SU-DHL-6 (cell line): Measurements from ENCODE around the gene PHGDH.
"Not testable (repeated sequence)": the region's sequence is repeated elsewhere in the genome, so short reads cannot be mapped to it uniquely, and the experiment has no call there.

Experiments used
- H2AFZ ChIP-seq: fragments of 200-600 bp; sonication (generic); 2 replicates; pipeline ENCODE4 v1.6.1; 2014; ENCODE audit warnings: low read depth, mild to moderate bottlenecking, moderate library complexity, mixed read lengths, antibody characterized with exemption, low read length; ENCODE audit not compliant: severe bottlenecking
- H3F3A ChIP-seq: fragments of 200-600 bp; shearing (Covaris generic); 2 replicates; pipeline ENCODE4 v1.6.0; 2016; ENCODE audit warnings: antibody characterized with exemption, mild to moderate bottlenecking; ENCODE audit not compliant: insufficient read depth
- H3K27ac ChIP-seq: fragments of 200-600 bp; sonication (generic); 2 replicates; pipeline ENCODE4 v1.5.1; 2016; ENCODE audit warnings: low read depth, mild to moderate bottlenecking, low read length, moderate library complexity, mixed read lengths
- H3K27me3 ChIP-seq: fragments of 200-600 bp; sonication (generic), shearing (Covaris generic); 2 replicates; pipeline ENCODE4 v1.6.0; 2014; ENCODE audit warnings: mild to moderate bottlenecking, low read length
- H3K36me3 ChIP-seq: fragments of 200-600 bp; sonication (generic); 2 replicates; pipeline ENCODE4 v1.6.1; 2014; ENCODE audit warnings: mild to moderate bottlenecking, low read length, mixed read lengths
- H3K4me2 ChIP-seq: fragments of 300-600, 200-600 bp; shearing (Covaris generic), sonication (generic); 2 replicates; pipeline ENCODE4 v1.6.0; 2014; ENCODE audit warnings: low read length, low read depth, mild to moderate bottlenecking; ENCODE audit not compliant: poor library complexity, severe bottlenecking
- H3K4me3 ChIP-seq: fragments of 200-600 bp; sonication (generic); 2 replicates; pipeline ENCODE4 v1.5.1; 2014; ENCODE audit warnings: antibody characterized with exemption, low read length, mild to moderate bottlenecking, mixed read lengths; ENCODE audit not compliant: insufficient read depth, poor library complexity, severe bottlenecking
- H3K79me2 ChIP-seq: fragments of 200-600 bp; sonication (generic); 2 replicates; pipeline ENCODE4 v1.6.1; 2014; ENCODE audit warnings: mild to moderate bottlenecking, low read length, moderate library complexity; ENCODE audit not compliant: insufficient read depth
- H3K9ac ChIP-seq: fragments of 200-600 bp; sonication (generic); 2 replicates; pipeline ENCODE4 v1.7.0; 2014; ENCODE audit warnings: mild to moderate bottlenecking, low read length
- H3K9me2 ChIP-seq: fragments of 200-600 bp; sonication (generic); replicated peaks from 2 replicates; pipeline ENCODE4 v1.6.1; 2014; ENCODE audit warnings: low read length; ENCODE audit not compliant: insufficient read depth
- H3K9me3 ChIP-seq: fragments of 200-600 bp; sonication (generic); 2 replicates; pipeline ENCODE4 v1.6.1; 2014; ENCODE audit warnings: low read length, mixed read lengths; ENCODE audit not compliant: insufficient read depth
- H4K20me1 ChIP-seq: fragments of 200-600 bp; sonication (generic); 2 replicates; pipeline ENCODE4 v1.6.1; 2014; ENCODE audit warnings: low read depth, mild to moderate bottlenecking, antibody characterized with exemption, low read length, moderate library complexity, mixed read lengths
- CTCF ChIP-seq: fragments of 200-600 bp; sonication (generic); IDR thresholded peaks from one replicate; pipeline ENCODE4 v1.5.1; 2017; ENCODE audit warnings: antibody characterized with exemption, mild to moderate bottlenecking, low read length, moderate library complexity; ENCODE audit not compliant: insufficient read depth, poor library complexity, severe bottlenecking
- EZH2phosphoT487 ChIP-seq: fragments of 200-600 bp; sonication (generic), shearing (Covaris generic); conservative IDR thresholded peaks from 2 replicates; pipeline ENCODE4 v1.6.1; 2018; ENCODE audit warnings: mild to moderate bottlenecking, antibody characterized with exemption, low read length, moderate library complexity, mixed read lengths

Gene PHGDH

GRCh38 chr1:119783354-119784185 lies 71.8 kb downstream of the PHGDH start:
- Histone ChIP-seq H3K4me3 (no peak overlapping the region), H4K20me1 (no peaks in the 10 kb centered on the region), H3F3A (no peaks in the 10 kb centered on the region), H2AFZ (no peak overlapping the region), H3K9ac (no peak overlapping the region), H3K27me3 (0 out of 2 replicates have a peak, but pooled peaks cover 3% of the 10 kb centered on the region), H3K4me2 (no peak overlapping the region), H3K27ac (no peak overlapping the region), H3K9me3 (no peaks in the 10 kb centered on the region), H3K9me2 (no peaks in the 10 kb centered on the region), H3K79me2 (no peaks in the 10 kb centered on the region), H3K36me3 (no peaks in the 10 kb centered on the region)
- no peak for TF ChIP-seq CTCF
- no peak for TF ChIP-seq EZH2phosphoT487

GRCh38 chr1:119784191-119784781 lies 72.6 kb downstream of the PHGDH start:
- no peaks in the 10 kb centered on the region for H3K9me2 ChIP-seq
- 0 out of 2 replicates have a peak, but pooled peaks cover 3% of the 10 kb centered on the region for H3K27me3 ChIP-seq
- no peak overlapping the region for H3K4me2 ChIP-seq
- no peak overlapping the region for H3K9ac ChIP-seq
- no peak overlapping the region for H2AFZ ChIP-seq
- H3K27ac ChIP-seq = no peak overlapping the region
- H3F3A ChIP-seq = no peaks in the 10 kb centered on the region
- no peak for TF ChIP-seq EZH2phosphoT487
- TF ChIP-seq CTCF = no peak
- H3K4me3 ChIP-seq = no peak overlapping the region
- H3K79me2 ChIP-seq = no peaks in the 10 kb centered on the region
- no peaks in the 10 kb centered on the region for H4K20me1 ChIP-seq
- H3K9me3 ChIP-seq = no peaks in the 10 kb centered on the region
- H3K36me3 ChIP-seq = no peaks in the 10 kb centered on the region

GRCh38 chr1:119786046-119786445 lies 74.3 kb downstream of the PHGDH start:
- not testable (repeated sequence) for H3K79me2 ChIP-seq, H3K27ac ChIP-seq

GRCh38 chr1:119786473-119787050 lies 74.8 kb downstream of the PHGDH start:
- H3K36me3 ChIP-seq, H2AFZ ChIP-seq, H3K4me2 ChIP-seq: not testable (repeated sequence)

More at GRCh38 chr1:119786046-119786445, 74.3 kb downstream of the PHGDH start:
- H3K36me3 ChIP-seq, H3F3A ChIP-seq, H3K9ac ChIP-seq, H3K27me3 ChIP-seq, H3K9me3 ChIP-seq, H3K9me2 ChIP-seq, H2AFZ ChIP-seq, H3K4me3 ChIP-seq, H4K20me1 ChIP-seq, H3K4me2 ChIP-seq: not testable (repeated sequence)

More at GRCh38 chr1:119786473-119787050, 74.8 kb downstream of the PHGDH start:
- H3K27me3 ChIP-seq, H3K27ac ChIP-seq, H3K4me3 ChIP-seq, H4K20me1 ChIP-seq, H3K9me2 ChIP-seq, H3F3A ChIP-seq, H3K79me2 ChIP-seq, H3K9ac ChIP-seq, H3K9me3 ChIP-seq: not testable (repeated sequence)
